Effector memory CD8-positive, alpha-beta T cell (primary cell): ENCODE data around the gene KCNQ5.

Experiments
- ATAC-seq: fragments of 150-1000 bp; cut with Tn5 transposase; replicated peaks from 2 replicates; pipeline ENCODE4 v1.10.0; 2021; ENCODE audit warnings: mild to moderate bottlenecking, moderate library complexity
- DNase-seq, 3 experiments: peaks; one replicate each; pipeline ENCODE4 v3.0.0; 2021
- H3K27ac Mint-ChIP-seq, 2 donors: one replicate each; pipeline ENCODE4 v1.8.0; 2022; ENCODE audit warnings: mild to moderate bottlenecking in 2 of 2, mixed read lengths in 2 of 2, moderate library complexity in 2 of 2
- H3K27me3 Mint-ChIP-seq, 2 donors: one replicate each; pipeline ENCODE4 v1.8.0; 2022; ENCODE audit warnings: mixed read lengths in 2 of 2
- H3K36me3 Mint-ChIP-seq: one replicate; pipeline ENCODE4 v1.8.0; 2022; ENCODE audit warnings: mild to moderate bottlenecking, moderate library complexity, mixed read lengths; ENCODE audit not compliant: insufficient read depth
- H3K4me1 Mint-ChIP-seq, 2 donors: one replicate each; pipeline ENCODE4 v1.8.0; 2022; ENCODE audit warnings: low read depth in 2 of 2, mixed read lengths in 2 of 2
- H3K4me3 Mint-ChIP-seq, 2 donors: one replicate each; pipeline ENCODE4 v1.8.0; 2022; ENCODE audit warnings: mild to moderate bottlenecking in 2 of 2, mixed read lengths in 2 of 2, moderate library complexity in 2 of 2
- H3K9me3 Mint-ChIP-seq, 2 donors: one replicate each; pipeline ENCODE4 v1.8.0; 2022; ENCODE audit warnings: mixed read lengths in 2 of 2

Gene KCNQ5

GRCh38 chr6:72784581-72784980 lies 162.7 kb downstream of the KCNQ5 start:
- no peaks in the 10 kb centered on the region for H3K27me3 Mint-ChIP-seq
- peaks cover 0 to 5% of the 10 kb centered on the region in 2 donors for H3K4me1 Mint-ChIP-seq
- H3K27ac Mint-ChIP-seq = no peak overlapping the region
- H3K4me3 Mint-ChIP-seq = no peak overlapping the region
- ATAC-seq = no peak
- no peaks in the 10 kb centered on the region for H3K36me3 Mint-ChIP-seq
- DNase-seq = no peak
- no peaks in the 10 kb centered on the region for H3K9me3 Mint-ChIP-seq

GRCh38 chr6:72787391-72788031 lies 165.6 kb downstream of the KCNQ5 start:
- Mint-ChIP-seq H3K27ac (no peak overlapping the region), H3K36me3 (no peaks in the 10 kb centered on the region), H3K9me3 (no peaks in the 10 kb centered on the region), H3K4me3 (no peak overlapping the region), H3K27me3 (no peaks in the 10 kb centered on the region), H3K4me1 (peaks cover 0 to 9% of the 10 kb centered on the region in 2 donors)
- DNase-seq = no peak
- no peak for ATAC-seq

- H3K9me3 Mint-ChIP-seq = no peaks in the 10 kb centered on the region
- DNase-seq (no peak), ATAC-seq (no peak)
- no peaks in the 10 kb centered on the region for H3K27me3 Mint-ChIP-seq
- no peak overlapping the region for H3K4me3 Mint-ChIP-seq
- H3K36me3 Mint-ChIP-seq = no peaks in the 10 kb centered on the region
- peaks cover 0 to 4% of the 10 kb centered on the region in 2 donors for H3K4me1 Mint-ChIP-seq
- no peak overlapping the region for H3K27ac Mint-ChIP-seq
These were observed 166.3 kb downstream of the KCNQ5 start for GRCh38 chr6:72788188-72788587.

GRCh38 chr6:72789145-72789544 lies 167.3 kb downstream of the KCNQ5 start:
- Mint-ChIP-seq H3K27ac (no peak overlapping the region), H3K9me3 (no peaks in the 10 kb centered on the region), H3K4me3 (no peak overlapping the region), H3K4me1 (peaks cover 0 to 4% of the 10 kb centered on the region in 2 donors), H3K36me3 (no peaks in the 10 kb centered on the region), H3K27me3 (no peaks in the 10 kb centered on the region)
- DNase-seq = no peak
- no peak for ATAC-seq

DNA sequence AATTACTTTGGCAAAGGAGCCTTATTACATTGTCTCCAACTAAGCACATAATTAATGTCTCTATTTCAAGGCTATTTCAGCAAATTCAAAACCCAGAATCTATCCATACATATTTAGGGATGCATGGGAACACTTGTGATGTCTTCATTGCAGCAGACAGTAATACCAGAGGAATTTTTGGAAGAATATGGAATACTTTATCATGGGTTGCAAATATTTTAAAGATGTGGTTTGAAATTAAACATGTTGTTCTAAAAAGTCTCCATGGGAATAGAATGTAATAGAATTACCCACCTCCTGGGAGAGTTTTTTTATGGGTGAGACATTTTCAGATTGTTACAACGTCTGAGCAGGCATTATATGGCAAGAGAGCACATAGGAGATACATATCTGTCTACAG lies 170.8 kb downstream of the KCNQ5 start:
- Mint-ChIP-seq H3K4me1 (peaks cover 0 to 4% of the 10 kb centered on the region in 2 donors), H3K9me3 (no peaks in the 10 kb centered on the region), H3K4me3 (no peak overlapping the region), H3K27me3 (no peaks in the 10 kb centered on the region), H3K36me3 (no peaks in the 10 kb centered on the region), H3K27ac (no peak overlapping the region)
- DNase-seq = no peak
- no peak for ATAC-seq

- no peak overlapping the region for H3K4me3 Mint-ChIP-seq
- no peaks in the 10 kb centered on the region for H3K9me3 Mint-ChIP-seq
- H3K36me3 Mint-ChIP-seq = no peaks in the 10 kb centered on the region
- no peak for ATAC-seq
- H3K4me1 Mint-ChIP-seq = peaks cover 0 to 4% of the 10 kb centered on the region in 2 donors
- H3K27ac Mint-ChIP-seq = no peak overlapping the region
- no peak for DNase-seq
- H3K27me3 Mint-ChIP-seq = no peaks in the 10 kb centered on the region
These were observed 172.0 kb downstream of the KCNQ5 start for GRCh38 chr6:72793641-72794395.

- Mint-ChIP-seq H3K4me3 (no peak overlapping the region), H3K27ac (no peak overlapping the region), H3K4me1 (no peaks in the 10 kb centered on the region), H3K9me3 (no peaks in the 10 kb centered on the region), H3K36me3 (no peaks in the 10 kb centered on the region), H3K27me3 (no peaks in the 10 kb centered on the region)
- DNase-seq = no peak
- ATAC-seq = no peak
These were observed 176.3 kb downstream of the KCNQ5 start for GRCh38 chr6:72798196-72798595.

DNA sequence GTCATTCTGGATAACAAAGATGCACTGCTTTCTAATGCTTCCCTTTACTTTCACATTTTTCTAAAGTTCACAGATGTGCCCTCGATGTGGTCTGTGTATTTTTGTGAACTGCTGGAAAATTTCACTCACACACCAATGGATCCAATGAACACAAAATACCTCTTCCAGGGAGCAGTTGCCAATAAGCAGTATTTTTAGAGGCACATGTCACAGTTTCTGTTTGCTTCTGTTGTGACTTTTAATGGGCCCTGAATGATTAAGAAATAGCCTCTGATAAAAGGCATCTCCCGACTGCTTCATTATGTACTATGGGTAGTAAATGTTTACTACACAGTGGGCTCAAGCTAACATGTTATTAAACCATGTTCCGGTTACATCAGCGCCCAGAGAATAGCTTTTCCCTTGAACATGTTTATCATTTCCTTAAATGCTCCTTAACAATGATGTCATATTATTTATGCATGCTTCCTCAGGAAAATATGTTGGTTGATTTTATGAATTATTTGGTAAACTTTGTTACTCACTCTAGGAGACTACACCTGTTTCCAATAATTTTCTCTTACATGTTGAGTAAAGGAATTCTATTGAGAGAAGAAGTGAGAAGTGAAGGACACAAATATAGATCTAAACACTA lies 188.0 kb downstream of the KCNQ5 start:
- Mint-ChIP-seq H3K27ac (no peak overlapping the region), H3K27me3 (no peaks in the 10 kb centered on the region), H3K4me3 (no peak overlapping the region), H3K36me3 (no peaks in the 10 kb centered on the region), H3K9me3 (no peaks in the 10 kb centered on the region), H3K4me1 (peaks cover 3 to 4% of the 10 kb centered on the region in 2 donors)
- ATAC-seq (no peak), DNase-seq (no peak)

DNA sequence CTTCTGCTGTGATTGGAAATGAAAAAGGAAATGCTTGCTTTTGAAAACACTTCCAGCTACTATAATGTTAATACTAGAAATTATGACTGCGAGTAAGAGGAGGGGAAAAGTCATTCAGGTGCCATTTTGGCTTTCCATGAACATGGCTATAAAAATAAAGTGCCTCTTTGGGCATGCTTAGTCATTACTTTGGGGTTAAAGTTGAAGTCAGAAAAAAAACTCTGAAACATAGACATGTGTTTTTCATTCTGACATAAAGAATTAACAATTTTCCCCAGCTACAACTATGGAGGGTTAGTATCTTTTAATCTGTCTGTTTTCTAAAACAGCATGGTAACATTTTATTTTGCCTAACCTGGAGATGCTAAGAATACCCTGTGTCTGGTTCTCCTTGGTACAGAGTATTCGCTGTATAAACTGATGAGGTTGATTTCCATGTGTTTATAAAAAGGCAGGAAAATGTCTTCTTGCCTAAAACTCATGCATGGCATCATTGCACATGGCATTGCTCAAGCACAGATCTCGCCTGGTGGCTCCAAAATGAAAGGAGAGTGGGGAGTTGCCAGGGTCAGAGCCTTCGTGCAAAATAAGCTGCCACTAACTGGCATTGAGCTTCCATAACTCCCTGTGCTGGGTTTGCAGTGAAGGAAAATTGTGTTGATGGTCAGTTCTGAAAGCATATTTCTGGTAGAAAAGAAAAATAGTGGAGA lies 188.9 kb downstream of the KCNQ5 start:
- DNase-seq (no peak), ATAC-seq (no peak)
- Mint-ChIP-seq H3K27ac (no peak overlapping the region), H3K36me3 (no peaks in the 10 kb centered on the region), H3K9me3 (no peaks in the 10 kb centered on the region), H3K27me3 (no peaks in the 10 kb centered on the region), H3K4me1 (peaks cover 3 to 7% of the 10 kb centered on the region in 2 donors), H3K4me3 (no peak overlapping the region)

- ATAC-seq = no peak
- no peak overlapping the region for H3K4me3 Mint-ChIP-seq
- no peaks in the 10 kb centered on the region for H3K36me3 Mint-ChIP-seq
- no peaks in the 10 kb centered on the region for H3K27me3 Mint-ChIP-seq
- no peak overlapping the region for H3K27ac Mint-ChIP-seq
- peaks cover 3 to 7% of the 10 kb centered on the region in 2 donors for H3K4me1 Mint-ChIP-seq
- DNase-seq = no peak
- H3K9me3 Mint-ChIP-seq = no peaks in the 10 kb centered on the region
These were observed 190.1 kb downstream of the KCNQ5 start for GRCh38 chr6:72811971-72812421.

DNA sequence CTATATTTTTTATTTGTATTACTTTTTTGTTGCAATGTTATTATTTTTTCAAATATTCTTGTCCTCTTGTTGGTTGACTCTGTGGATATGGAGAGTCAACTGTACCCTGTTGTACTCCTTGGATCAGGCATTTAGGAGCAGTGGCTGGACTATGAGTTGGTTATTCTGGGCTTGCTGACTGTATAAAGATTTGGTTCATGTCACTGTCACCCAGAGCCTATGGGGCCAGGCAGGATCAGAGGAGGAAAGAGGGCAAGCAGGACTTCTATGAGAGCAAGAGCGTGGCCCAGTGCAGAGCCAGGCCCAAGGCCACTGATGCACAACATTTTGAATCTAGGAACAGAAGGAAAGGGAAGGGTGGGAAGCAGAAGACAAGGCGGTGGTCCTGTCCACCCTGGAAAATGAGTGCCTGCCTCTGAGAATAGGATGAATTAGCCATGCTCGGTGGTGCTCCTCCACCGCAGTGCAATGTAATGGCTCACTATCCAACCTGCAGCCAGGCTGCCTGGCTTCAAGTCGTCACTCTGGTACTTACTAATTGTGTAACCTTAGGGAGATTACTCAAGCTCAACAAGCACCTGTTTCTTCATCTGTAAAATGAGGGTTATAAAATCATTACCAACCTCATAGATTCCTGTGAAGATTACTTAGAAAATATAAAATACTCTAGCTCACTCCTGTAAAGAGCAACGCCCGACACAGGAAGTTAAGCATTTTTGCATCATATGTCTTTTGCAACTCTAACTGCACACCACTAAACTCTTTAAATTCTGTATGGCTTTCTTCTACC lies 192.1 kb downstream of the KCNQ5 start:
- peaks cover 3% of the 10 kb centered on the region in 2 donors for H3K4me1 Mint-ChIP-seq
- H3K36me3 Mint-ChIP-seq = no peaks in the 10 kb centered on the region
- H3K27ac Mint-ChIP-seq = no peak overlapping the region
- no peaks in the 10 kb centered on the region for H3K27me3 Mint-ChIP-seq
- no peak for ATAC-seq
- no peaks in the 10 kb centered on the region for H3K9me3 Mint-ChIP-seq
- no peak for DNase-seq
- no peak overlapping the region for H3K4me3 Mint-ChIP-seq

DNA sequence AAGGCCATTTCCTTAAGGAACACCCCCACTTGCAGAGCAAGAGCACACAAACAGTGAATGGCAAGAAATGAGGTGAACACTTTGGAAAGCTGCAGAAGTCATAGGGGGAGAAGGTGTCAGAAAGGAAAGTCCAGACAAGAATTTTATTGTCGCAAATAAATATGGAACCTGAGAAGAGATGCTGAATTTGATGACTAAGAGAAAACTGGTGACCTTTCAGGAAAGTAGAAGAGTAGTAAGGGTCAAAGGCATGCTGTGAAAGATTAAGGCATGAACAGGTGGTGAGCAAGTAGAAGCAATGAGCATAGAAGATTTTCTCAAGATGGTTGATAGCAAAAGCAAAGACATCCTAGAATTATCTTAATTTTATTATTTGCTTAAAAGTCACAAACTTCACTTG lies 194.2 kb downstream of the KCNQ5 start:
- H3K9me3 Mint-ChIP-seq = no peaks in the 10 kb centered on the region
- no peak overlapping the region for H3K27ac Mint-ChIP-seq
- H3K27me3 Mint-ChIP-seq = no peaks in the 10 kb centered on the region

GRCh38 chr6:72817208-72817607 lies 195.3 kb downstream of the KCNQ5 start:
- H3K4me3 Mint-ChIP-seq = no peak overlapping the region
- H3K27ac Mint-ChIP-seq = no peak overlapping the region
- ATAC-seq (no peak), DNase-seq (no peak)
- H3K36me3 Mint-ChIP-seq = no peaks in the 10 kb centered on the region
- no peaks in the 10 kb centered on the region for H3K27me3 Mint-ChIP-seq
- peaks cover 3% of the 10 kb centered on the region in 2 donors for H3K4me1 Mint-ChIP-seq
- H3K9me3 Mint-ChIP-seq = no peaks in the 10 kb centered on the region

More for the DNA sequence above, 194.2 kb downstream of the KCNQ5 start:
- ATAC-seq (no peak), DNase-seq (no peak)
- H3K36me3 Mint-ChIP-seq = no peaks in the 10 kb centered on the region
- no peak overlapping the region for H3K4me3 Mint-ChIP-seq
- H3K4me1 Mint-ChIP-seq = peaks cover 3% of the 10 kb centered on the region in 2 donors
